Neuronal stem cell (in vitro differentiated cells): Measurements from ENCODE around the gene RPL3. TPM values are rescaled to one million over a fixed set of nuclear protein-coding genes. Genes with fewer than 3 reads are reported as not detected.

ENCODE experiments used
- DNase-seq: peaks from one replicate; pipeline ENCODE4 v3.0.0-alpha.2; 2013; ENCODE audit warnings: low spot score
- H2AFZ ChIP-seq: one replicate; pipeline ENCODE4 v1.6.1; 2013; ENCODE audit warnings: mild to moderate bottlenecking, low read length, inconsistent platforms
- H2AK5ac ChIP-seq: 2 replicates; pipeline ENCODE4 v1.6.1; 2013; ENCODE audit warnings: low read depth, mild to moderate bottlenecking, inconsistent platforms, low read length, moderate library complexity, mixed read lengths
- H2BK120ac ChIP-seq: 2 replicates; pipeline ENCODE4 v1.6.1; 2013; ENCODE audit warnings: low read depth, mild to moderate bottlenecking, inconsistent platforms, low read length, moderate library complexity, mixed read lengths
- H2BK12ac ChIP-seq: one replicate; pipeline ENCODE4 v1.6.1; 2013; ENCODE audit warnings: low read length, inconsistent platforms
- H2BK15ac ChIP-seq: 2 replicates; pipeline ENCODE4 v1.6.1; 2013; ENCODE audit warnings: mild to moderate bottlenecking, low read length, inconsistent platforms, mixed read lengths
- H2BK5ac ChIP-seq: one replicate; pipeline ENCODE4 v1.6.1; 2013; ENCODE audit warnings: inconsistent platforms, mild to moderate bottlenecking, low read length, moderate library complexity
- H3K14ac ChIP-seq: one replicate; pipeline ENCODE4 v1.6.1; 2013; ENCODE audit warnings: low read length, inconsistent platforms
- H3K18ac ChIP-seq: 2 replicates; pipeline ENCODE4 v1.6.1; 2013; ENCODE audit warnings: low read length, inconsistent platforms
- H3K23ac ChIP-seq: 2 replicates; pipeline ENCODE4 v1.6.1; 2013; ENCODE audit warnings: low read depth, mild to moderate bottlenecking, mixed read lengths, low read length, inconsistent platforms; ENCODE audit not compliant: poor library complexity
- H3K27ac ChIP-seq: replicated peaks from 3 replicates; pipeline ENCODE4 v1.5.1; 2013; ENCODE audit warnings: low read length, inconsistent platforms
- H3K27me3 ChIP-seq, 3 experiments: 2 replicates each; pipeline ENCODE4 v1.6.1; 2013; ENCODE audit warnings: low read length in 3 of 3, mild to moderate bottlenecking in 2 of 3, inconsistent platforms in 1 of 3, low read depth in 1 of 3, mixed read lengths in 1 of 3, moderate library complexity in 1 of 3; ENCODE audit not compliant: control insufficient read depth in 3 of 3, insufficient read depth in 3 of 3
- H3K36me3 ChIP-seq, 2 donors: replicated peaks in 1 of 2; 2 replicates each; pipeline ENCODE4 v1.6.1; 2013; ENCODE audit warnings: low read length in 2 of 2; ENCODE audit not compliant: control insufficient read depth in 2 of 2, insufficient read depth in 2 of 2
- H3K4ac ChIP-seq: 2 replicates; pipeline ENCODE4 v1.6.1; 2013; ENCODE audit warnings: inconsistent platforms, mild to moderate bottlenecking, low read length, moderate library complexity
- H3K4me1 ChIP-seq, 2 donors: 1 replicate in 1 of 2; 2 replicates in 1 of 2; pipeline ENCODE4 v1.6.1; 2013; ENCODE audit warnings: low read length in 2 of 2, low read depth in 1 of 2; ENCODE audit not compliant: control insufficient read depth in 2 of 2, insufficient read depth in 1 of 2
- H3K4me2 ChIP-seq: one replicate; pipeline ENCODE4 v1.6.1; 2013; ENCODE audit warnings: mild to moderate bottlenecking, low read length, inconsistent platforms; ENCODE audit not compliant: insufficient read depth, poor library complexity, severe bottlenecking
- H3K4me3 ChIP-seq, 2 donors: 2 replicates each; pipeline ENCODE4 v1.5.1; 2013; ENCODE audit warnings: low read length in 2 of 2, mild to moderate bottlenecking in 2 of 2, inconsistent platforms in 1 of 2, moderate library complexity in 1 of 2
- H3K79me1 ChIP-seq: one replicate; pipeline ENCODE4 v1.6.1; 2013; ENCODE audit warnings: low read depth, mild to moderate bottlenecking, inconsistent platforms, low read length, moderate library complexity
- H3K9ac ChIP-seq: one replicate; pipeline ENCODE4 v1.6.1; 2013; ENCODE audit warnings: mild to moderate bottlenecking, low read depth, low read length, inconsistent platforms; ENCODE audit not compliant: poor library complexity
- H3K9me3 ChIP-seq, 2 donors: replicated peaks in 1 of 2; 2 replicates each; pipeline versions ENCODE3 to v1.6.1; 2013; ENCODE audit warnings: low read length in 2 of 2, mild to moderate bottlenecking in 2 of 2, inconsistent platforms in 1 of 2, low read depth in 1 of 2, mixed read lengths in 1 of 2, moderate library complexity in 1 of 2; ENCODE audit not compliant: control insufficient read depth in 2 of 2, insufficient read depth in 1 of 2
- H4K8ac ChIP-seq: one replicate; pipeline ENCODE4 v1.6.1; 2013; ENCODE audit warnings: low read depth, mild to moderate bottlenecking, inconsistent platforms, low read length, moderate library complexity
- H4K91ac ChIP-seq: one replicate; pipeline ENCODE4 v1.6.1; 2013; ENCODE audit warnings: low read length, low read depth, mild to moderate bottlenecking, inconsistent platforms; ENCODE audit not compliant: poor library complexity
- WGBS, 2 donors: extraction: QIAGEN DNeasy Blood & Tissue Kit; methylation state at CpG; one replicate each; pipeline ENCODE4 v1.1.7; 2013; ENCODE audit warnings: missing lambda C conversion rate in 2 of 2, mixed read lengths in 1 of 2; ENCODE audit not compliant: insufficient read length in 2 of 2, insufficient replicate concordance in 1 of 2; ENCODE audit errors: extremely low coverage in 2 of 2; 5-methylcytosine and 5-hydroxymethylcytosine counted together
- small RNA-seq: library from polyadenylated mRNA; stranded (forward); fragments of <200 nt; extraction: miRNeasy Mini kit (QIAGEN cat#:217004); gene quantifications from one replicate; pipeline ENCODE3, GENCODE V24; 2013; ENCODE audit not compliant: insufficient read depth

Gene RPL3

DNA sequence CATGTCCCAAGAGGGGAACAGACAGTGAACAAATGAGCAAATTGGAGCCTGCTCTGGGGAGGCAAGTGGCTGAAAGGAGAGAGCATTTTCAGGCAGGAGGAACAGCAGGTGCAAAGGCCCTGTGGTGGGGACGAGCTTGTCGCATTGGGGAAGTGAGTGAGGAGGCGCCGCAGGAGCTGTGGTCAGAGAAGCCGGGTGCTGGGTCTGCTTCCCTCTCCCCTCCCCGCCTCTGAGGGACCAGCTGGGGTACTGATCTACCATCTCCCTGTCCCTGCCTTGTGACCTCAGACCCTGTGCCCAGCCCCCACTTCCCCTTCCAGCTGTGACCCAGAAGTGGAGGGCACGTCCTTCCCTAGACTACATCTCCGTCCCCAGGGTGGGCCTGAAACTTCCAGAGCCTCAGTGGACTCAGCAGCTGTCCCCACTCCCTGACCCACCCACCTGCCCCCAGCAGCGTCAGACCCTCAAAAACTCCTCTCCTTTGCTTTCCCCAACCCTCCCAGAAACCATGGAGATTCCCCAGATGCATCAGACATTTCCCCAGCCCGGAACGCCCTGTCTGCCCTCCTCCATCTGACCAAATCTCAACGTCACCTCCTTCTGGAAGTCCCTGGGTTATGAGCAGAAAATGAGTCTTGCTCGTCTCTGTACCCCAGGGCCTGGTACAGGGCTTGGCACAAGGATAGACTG lies 54.9 kb downstream of the RPL3 start:
- no peak for DNase-seq
- H3K14ac ChIP-seq = no peak overlapping the region

DNA sequence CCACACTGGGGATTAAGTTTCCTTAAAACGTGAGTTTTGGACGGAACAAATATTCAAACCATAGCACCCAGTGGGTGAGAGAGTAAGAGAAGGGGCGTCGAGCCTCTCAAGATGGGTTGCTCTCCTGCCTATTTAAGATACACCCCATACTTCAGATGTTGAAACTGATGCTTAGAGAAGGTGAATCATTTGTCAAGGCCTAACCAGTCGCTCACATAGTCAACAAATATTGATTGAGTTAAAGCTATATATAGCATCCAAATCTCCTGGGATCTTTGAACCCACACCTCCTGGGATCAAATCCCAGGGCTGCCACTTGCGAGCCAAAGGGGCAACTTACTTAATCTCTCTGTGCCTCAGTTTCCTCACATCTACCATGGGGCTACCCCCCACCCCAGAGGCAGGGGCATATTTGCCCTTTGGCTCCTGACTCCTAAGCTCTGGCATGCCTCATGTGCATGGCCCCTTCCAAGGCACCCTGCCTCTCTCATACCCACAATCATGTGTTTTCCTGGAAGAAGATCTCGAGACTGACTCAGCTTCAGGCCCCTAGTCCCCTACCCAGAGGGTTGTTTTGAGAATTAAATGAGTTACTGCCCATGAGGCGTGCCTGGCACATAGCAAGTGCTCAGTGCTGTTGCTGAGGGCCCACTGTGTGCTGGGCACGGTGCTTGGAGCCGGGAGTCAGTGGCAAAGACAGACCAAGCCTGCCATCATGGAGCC lies 55.6 kb downstream of the RPL3 start:
- no peak overlapping the region for H2AFZ ChIP-seq
- H3K27ac ChIP-seq = no peak overlapping the region
- no peaks in the 10 kb centered on the region for H3K79me1 ChIP-seq
- H2BK5ac ChIP-seq = peak overlapping the region; percentile 15
- H2BK15ac ChIP-seq = peak overlapping the region; percentile 6
- no peak overlapping the region for H3K4ac ChIP-seq
- H3K4me1 ChIP-seq = no peaks in the 10 kb centered on the region
- no peak overlapping the region for H2BK120ac ChIP-seq
- no CpG with 5 or more reads among the region's 10 CpGs for WGBS, 2 donors
- no peak overlapping the region for H2BK12ac ChIP-seq
- no peak overlapping the region for H4K8ac ChIP-seq
- H3K4me3 ChIP-seq = no peak overlapping the region
- peak overlapping the region; percentile 28 for H3K23ac ChIP-seq
- H2AK5ac ChIP-seq = no peak overlapping the region
- H3K36me3 ChIP-seq = no peaks in the 10 kb centered on the region
- H3K14ac ChIP-seq = no peak overlapping the region
- no peak overlapping the region for H3K4me2 ChIP-seq
- H4K91ac ChIP-seq = no peak overlapping the region
- no peak overlapping the region for H3K9ac ChIP-seq
- peak overlapping the region; percentile 16 for H3K18ac ChIP-seq
- peaks cover 0 to 4% (median 0%) of the 10 kb centered on the region in 3 experiments for H3K27me3 ChIP-seq
- DNase-seq = no peak
- peaks cover 0 to 14% of the 10 kb centered on the region in 2 donors for H3K9me3 ChIP-seq

More for the DNA sequence above, 54.9 kb downstream of the RPL3 start:
- Histone ChIP-seq H2AK5ac (no peak overlapping the region), H4K8ac (no peak overlapping the region), H2BK15ac (peak overlapping the region; percentile 6), H3K9ac (no peak overlapping the region), H3K4ac (no peak overlapping the region), H3K27me3 (peaks cover 0 to 4% (median 0%) of the 10 kb centered on the region in 3 experiments), H4K91ac (no peak overlapping the region), H3K4me3 (no peak overlapping the region), H2BK120ac (no peak overlapping the region), H3K36me3 (no peaks in the 10 kb centered on the region), H3K18ac (peak overlapping the region; percentile 16), H3K23ac (peak overlapping the region; percentile 28), H3K9me3 (peaks cover 0 to 14% of the 10 kb centered on the region in 2 donors), H3K4me2 (no peak overlapping the region), H2BK5ac (peak overlapping the region; percentile 15), H3K27ac (no peak overlapping the region), H3K4me1 (no peaks in the 10 kb centered on the region), H3K79me1 (no peaks in the 10 kb centered on the region), H2BK12ac (no peak overlapping the region), H2AFZ (no peak overlapping the region)
- WGBS, 2 donors = no CpG with 5 or more reads among the region's 13 CpGs

Small RNA genes within 50 kb of the gene (small RNA-seq; reads per million reads assigned to genes)
- gene SNORD43 (not detected), gene SNORD83A (1,744 reads per million, percentile 99 among the genes with 10 or more reads in this experiment), gene SNORD83B (not detected)
